ENCODE measurements around the gene ATG3.

- no peak for TF ChIP-seq CTCF (IDR thresholded peaks at IDR 0.05)
- no peak for TF ChIP-seq POLR2A (IDR thresholded peaks at IDR 0.05)
Observed at GRCh38 chr3:112610121-112610520, 48.4 kb upstream of the ATG3 start.
